ENCODE results near the gene SMG6.

Gene SMG6

DNA sequence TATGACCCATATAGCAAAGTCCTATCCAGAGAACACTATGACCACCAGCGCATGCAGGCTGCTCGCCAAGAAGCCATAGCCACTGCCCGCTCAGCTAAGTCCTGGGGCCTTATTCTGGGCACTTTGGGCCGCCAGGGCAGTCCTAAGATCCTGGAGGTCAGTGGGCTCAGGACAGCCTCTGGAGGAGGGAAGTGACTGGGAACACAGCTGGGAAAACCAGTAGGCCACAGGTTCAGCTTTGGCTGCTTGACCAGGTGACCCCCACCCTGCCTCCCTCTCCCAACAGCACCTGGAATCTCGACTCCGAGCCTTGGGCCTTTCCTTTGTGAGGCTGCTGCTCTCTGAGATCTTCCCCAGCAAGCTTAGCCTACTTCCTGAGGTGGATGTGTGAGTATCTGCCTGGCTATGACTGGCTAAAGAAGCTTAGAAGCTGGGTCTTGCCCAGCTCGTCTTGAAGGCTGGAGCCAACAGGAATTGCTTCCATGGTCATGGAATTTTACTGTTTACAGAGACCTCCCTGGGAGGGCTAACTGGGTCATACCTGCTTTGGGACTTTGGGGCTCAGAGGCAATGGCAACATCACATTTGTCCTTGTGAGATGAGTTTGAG lies 263.3 kb downstream of the SMG6 start:
- H3K36me3 ChIP-seq (replicated peaks; ENCODE audit: low read depth, low read length), result peaks cover 21% of the 10 kb centered on the region
- H3K4me2 ChIP-seq (ENCODE audit: low read length), result no peak overlapping the region
- H3K27ac ChIP-seq (ENCODE audit: low read length), result no peak overlapping the region
- no peak overlapping the region for H3K9ac ChIP-seq (ENCODE audit: low read length)
- TF ChIP-seq EZH2phosphoT487 (IDR thresholded peaks at IDR 0.05; ENCODE audit: low read depth), result no peak
- TF ChIP-seq, protein P1, sequence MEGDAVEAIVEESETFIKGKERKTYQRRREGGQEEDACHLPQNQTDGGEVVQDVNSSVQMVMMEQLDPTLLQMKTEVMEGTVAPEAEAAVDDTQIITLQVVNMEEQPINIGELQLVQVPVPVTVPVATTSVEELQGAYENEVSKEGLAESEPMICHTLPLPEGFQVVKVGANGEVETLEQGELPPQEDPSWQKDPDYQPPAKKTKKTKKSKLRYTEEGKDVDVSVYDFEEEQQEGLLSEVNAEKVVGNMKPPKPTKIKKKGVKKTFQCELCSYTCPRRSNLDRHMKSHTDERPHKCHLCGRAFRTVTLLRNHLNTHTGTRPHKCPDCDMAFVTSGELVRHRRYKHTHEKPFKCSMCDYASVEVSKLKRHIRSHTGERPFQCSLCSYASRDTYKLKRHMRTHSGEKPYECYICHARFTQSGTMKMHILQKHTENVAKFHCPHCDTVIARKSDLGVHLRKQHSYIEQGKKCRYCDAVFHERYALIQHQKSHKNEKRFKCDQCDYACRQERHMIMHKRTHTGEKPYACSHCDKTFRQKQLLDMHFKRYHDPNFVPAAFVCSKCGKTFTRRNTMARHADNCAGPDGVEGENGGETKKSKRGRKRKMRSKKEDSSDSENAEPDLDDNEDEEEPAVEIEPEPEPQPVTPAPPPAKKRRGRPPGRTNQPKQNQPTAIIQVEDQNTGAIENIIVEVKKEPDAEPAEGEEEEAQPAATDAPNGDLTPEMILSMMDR (IDR thresholded peaks at IDR 0.05; ENCODE audit: low read depth, low read length), result no peak
- no peaks in the 10 kb centered on the region for H3K9me3 ChIP-seq (ENCODE audit: insufficient read depth, low read length)
- no peak overlapping the region for H3K4me3 ChIP-seq (ENCODE audit: low read length)
- H3K79me2 ChIP-seq (ENCODE audit: low read length), result peaks cover 13% of the 10 kb centered on the region
- H3K27me3 ChIP-seq (ENCODE audit: low read depth, low read length), result no peaks in the 10 kb centered on the region
- H2AFZ ChIP-seq (ENCODE audit: low read depth, low read length), result no peak overlapping the region
- no peaks in the 10 kb centered on the region for H4K20me1 ChIP-seq (ENCODE audit: insufficient read depth, low read length)
- H3K4me1 ChIP-seq (ENCODE audit: low read length), result peaks cover 12% of the 10 kb centered on the region

DNA sequence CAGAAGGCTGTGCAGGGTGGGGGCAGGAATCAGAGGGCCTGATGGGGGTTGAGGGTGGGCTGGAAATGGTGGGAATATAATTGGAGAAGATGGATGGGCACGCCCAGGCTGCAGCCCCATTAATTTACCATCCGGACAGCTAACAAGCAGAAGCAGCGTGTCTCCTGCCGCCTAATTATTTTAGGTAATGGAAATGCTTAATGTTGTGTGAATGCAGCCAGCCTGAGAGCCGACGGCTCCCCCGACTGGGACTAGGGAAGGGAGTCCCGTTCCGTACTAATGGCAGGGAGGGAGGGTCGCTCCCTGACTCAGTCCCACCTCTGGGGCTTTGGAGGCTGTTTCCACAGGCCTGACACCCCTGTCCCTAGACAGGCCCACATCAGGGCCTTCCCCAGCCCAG lies 266.4 kb downstream of the SMG6 start:
- no peak overlapping the region for H2AFZ ChIP-seq (ENCODE audit: low read depth, low read length)
- peaks cover 20% of the 10 kb centered on the region for H3K4me1 ChIP-seq (ENCODE audit: low read length)
- H3K27ac ChIP-seq (ENCODE audit: low read length), result no peak overlapping the region
- no peaks in the 10 kb centered on the region for H3K27me3 ChIP-seq (ENCODE audit: low read depth, low read length)
- no peak overlapping the region for H3K9ac ChIP-seq (ENCODE audit: low read length)
- H3K4me2 ChIP-seq (ENCODE audit: low read length), result no peak overlapping the region
- TF ChIP-seq EZH2phosphoT487 (IDR thresholded peaks at IDR 0.05; ENCODE audit: low read depth), result no peak
- TF ChIP-seq, protein P1 (IDR thresholded peaks at IDR 0.05; ENCODE audit: low read depth, low read length), result no peak
- H3K4me3 ChIP-seq (ENCODE audit: low read length), result no peak overlapping the region
- H4K20me1 ChIP-seq (ENCODE audit: insufficient read depth, low read length), result no peaks in the 10 kb centered on the region
- H3K79me2 ChIP-seq (ENCODE audit: low read length), result peaks cover 3% of the 10 kb centered on the region
- no peaks in the 10 kb centered on the region for H3K9me3 ChIP-seq (ENCODE audit: insufficient read depth, low read length)
- peaks cover 9% of the 10 kb centered on the region for H3K36me3 ChIP-seq (replicated peaks; ENCODE audit: low read depth, low read length)

DNA sequence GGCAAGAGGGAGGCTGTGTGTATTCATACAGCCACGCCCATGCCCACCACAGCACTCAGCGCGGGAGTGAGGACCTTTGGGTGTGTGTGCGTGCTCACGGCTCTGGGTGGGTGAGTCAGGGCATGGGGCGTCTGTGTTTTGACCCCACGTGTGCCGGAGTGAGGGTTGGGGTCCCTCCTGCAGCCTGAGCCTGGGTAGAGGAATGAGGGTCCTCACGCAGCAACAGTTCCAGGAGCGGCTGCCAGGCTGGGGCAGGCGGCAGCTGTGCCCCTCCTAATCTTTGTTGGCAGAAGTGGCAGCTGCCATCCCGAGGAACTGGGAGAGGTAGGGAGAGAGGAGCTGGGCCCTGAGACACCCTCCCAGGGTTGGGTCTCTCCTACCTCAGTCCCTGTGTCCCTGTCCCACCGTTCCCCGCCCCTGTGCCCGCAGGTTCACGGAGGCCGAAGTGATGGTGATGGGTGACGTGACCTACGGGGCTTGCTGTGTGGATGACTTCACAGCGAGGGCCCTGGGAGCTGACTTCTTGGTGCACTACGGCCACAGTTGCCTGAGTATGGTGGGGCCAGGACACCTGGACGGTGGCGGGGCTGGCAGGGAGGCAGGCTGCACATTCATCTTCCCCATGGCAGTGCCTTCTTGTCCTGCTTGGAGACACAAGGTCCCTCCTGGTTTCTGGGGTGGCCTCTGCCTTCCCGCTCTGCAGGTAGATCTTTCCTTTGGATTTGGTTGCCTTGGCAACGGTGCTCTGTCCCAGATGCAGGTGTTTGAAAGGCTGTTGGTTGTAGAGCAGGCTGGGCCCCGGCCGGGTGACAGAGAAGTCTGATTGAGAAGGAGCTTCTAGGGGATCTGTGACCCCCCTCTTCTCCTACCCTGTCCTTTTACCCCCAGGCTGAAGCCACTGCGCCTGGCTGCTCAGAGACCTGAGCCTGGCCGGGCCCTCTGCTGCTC lies 267.8 kb downstream of the SMG6 start:
- Histone ChIP-seq H3K27ac (ENCODE audit: low read length) (no peak overlapping the region), H3K27me3 (ENCODE audit: low read depth, low read length) (no peaks in the 10 kb centered on the region), H3K4me1 (ENCODE audit: low read length) (peaks cover 25% of the 10 kb centered on the region), H3K4me2 (ENCODE audit: low read length) (no peak overlapping the region), H2AFZ (ENCODE audit: low read depth, low read length) (no peak overlapping the region), H4K20me1 (ENCODE audit: insufficient read depth, low read length) (no peaks in the 10 kb centered on the region), H3K36me3 (replicated peaks; ENCODE audit: low read depth, low read length) (peaks cover 4% of the 10 kb centered on the region), H3K9ac (ENCODE audit: low read length) (no peak overlapping the region), H3K4me3 (ENCODE audit: low read length) (no peak overlapping the region), H3K79me2 (ENCODE audit: low read length) (peaks cover 14% of the 10 kb centered on the region), H3K9me3 (ENCODE audit: insufficient read depth, low read length) (no peaks in the 10 kb centered on the region)
- no peak for TF ChIP-seq EZH2phosphoT487 (IDR thresholded peaks at IDR 0.05; ENCODE audit: low read depth)
- TF ChIP-seq, protein P1 (IDR thresholded peaks at IDR 0.05; ENCODE audit: low read depth, low read length), result no peak

DNA sequence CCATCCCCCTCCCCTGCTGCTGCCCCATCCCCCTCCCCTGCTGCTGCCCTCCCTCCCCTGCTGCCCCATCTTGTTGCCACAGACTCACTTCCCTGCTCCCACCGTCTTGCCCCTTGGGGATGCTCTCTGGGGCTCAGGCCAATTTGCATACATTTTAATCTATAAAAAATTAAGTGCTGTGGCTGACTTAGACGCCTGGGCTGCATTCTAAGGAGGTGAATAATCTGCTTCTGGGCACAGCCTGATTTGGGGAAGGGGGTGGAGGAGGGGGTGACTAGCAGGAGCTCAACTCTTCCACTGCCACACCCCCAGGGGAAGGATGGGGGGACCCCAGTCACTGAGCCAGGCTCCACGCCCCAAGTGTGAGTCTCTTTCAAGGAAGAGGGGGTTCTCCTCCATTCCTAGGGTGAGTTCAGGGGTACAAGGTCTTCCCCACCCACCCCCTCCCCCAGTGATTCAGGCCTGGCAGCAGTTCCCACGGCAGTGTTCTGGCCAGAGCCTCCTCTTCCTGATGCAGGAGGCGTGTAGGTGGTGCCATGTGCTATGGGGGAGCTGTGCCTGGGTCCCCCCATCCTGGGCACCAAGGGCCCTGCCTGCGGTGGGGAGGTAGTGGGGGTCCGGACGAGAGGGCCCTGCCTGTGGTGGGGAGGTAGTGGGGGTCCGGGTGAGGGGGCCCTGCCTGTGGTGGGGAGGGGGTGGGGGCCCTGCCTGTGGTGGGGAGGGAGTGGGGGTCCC lies 268.6 kb downstream of the SMG6 start:
- H4K20me1 ChIP-seq (ENCODE audit: insufficient read depth, low read length), result no peaks in the 10 kb centered on the region
- H3K9me3 ChIP-seq (ENCODE audit: insufficient read depth, low read length), result no peaks in the 10 kb centered on the region
- TF ChIP-seq EZH2phosphoT487 (IDR thresholded peaks at IDR 0.05; ENCODE audit: low read depth), result no peak
- TF ChIP-seq, protein P1 (IDR thresholded peaks at IDR 0.05; ENCODE audit: low read depth, low read length), result no peak
- H3K36me3 ChIP-seq (replicated peaks; ENCODE audit: low read depth, low read length), result no peaks in the 10 kb centered on the region
- no peak overlapping the region for H3K4me3 ChIP-seq (ENCODE audit: low read length)
- H3K9ac ChIP-seq (ENCODE audit: low read length), result no peak overlapping the region
- no peak overlapping the region for H3K27ac ChIP-seq (ENCODE audit: low read length)
- H3K4me1 ChIP-seq (ENCODE audit: low read length), result peaks cover 26% of the 10 kb centered on the region
- peaks cover 22% of the 10 kb centered on the region for H3K79me2 ChIP-seq (ENCODE audit: low read length)
- no peak overlapping the region for H3K4me2 ChIP-seq (ENCODE audit: low read length)
- no peaks in the 10 kb centered on the region for H3K27me3 ChIP-seq (ENCODE audit: low read depth, low read length)
- no peak overlapping the region for H2AFZ ChIP-seq (ENCODE audit: low read depth, low read length)
